Natural killer cell (primary cell): ENCODE measurements around the gene DUSP5. TPM values are rescaled to one million over a fixed set of nuclear protein-coding genes. Genes with fewer than 3 reads are reported as not detected.

Experiments used
- ATAC-seq, 3 donors: fragments of 150-1000 bp in 2 of 3; fragments of 200-7000 bp in 1 of 3; cut with Tn5 transposase; 1 replicate in 1 of 3; 2 replicates in 2 of 3; pipeline ENCODE4 v1.10.0; 2021; ENCODE audit warnings: mild to moderate bottlenecking in 2 of 3, moderate library complexity in 2 of 3
- DNase-seq, 2 donors: peaks; one replicate each; pipeline versions ENCODE4 v3.0.0 to v3.0.0-alpha.2; 2013 to 2021; ENCODE audit warnings: mixed read lengths in 1 of 2
- H3K27ac ChIP-seq: one replicate; pipeline ENCODE4 v1.5.1; 2013; ENCODE audit warnings: mild to moderate bottlenecking, low read length
- H3K27me3 ChIP-seq: one replicate; pipeline ENCODE4 v1.6.1; 2013; ENCODE audit warnings: low read length; ENCODE audit not compliant: control insufficient read depth, insufficient read depth
- H3K36me3 ChIP-seq: one replicate; pipeline ENCODE4 v1.6.1; 2013; ENCODE audit warnings: low read length; ENCODE audit not compliant: control insufficient read depth, insufficient read depth
- H3K4me1 ChIP-seq: one replicate; pipeline ENCODE4 v1.6.1; 2013; ENCODE audit warnings: low read length; ENCODE audit not compliant: control insufficient read depth, insufficient read depth
- H3K4me3 ChIP-seq: one replicate; pipeline ENCODE4 v1.5.1; 2013; ENCODE audit warnings: low read length
- H3K9me3 ChIP-seq: one replicate; pipeline ENCODE4 v1.6.1; 2013; ENCODE audit warnings: low read length; ENCODE audit not compliant: control insufficient read depth, insufficient read depth
- H3K27ac Mint-ChIP-seq, 2 donors: one replicate each; pipeline ENCODE4 v1.8.0; 2022; ENCODE audit warnings: mild to moderate bottlenecking in 2 of 2, mixed read lengths in 2 of 2, moderate library complexity in 1 of 2
- H3K27me3 Mint-ChIP-seq, 2 donors: one replicate each; pipeline ENCODE4 v1.8.0; 2022; ENCODE audit warnings: low read depth in 2 of 2, mixed read lengths in 2 of 2
- H3K36me3 Mint-ChIP-seq: one replicate; pipeline ENCODE4 v1.8.0; 2022; ENCODE audit warnings: mixed read lengths
- H3K4me1 Mint-ChIP-seq, 2 donors: one replicate each; pipeline ENCODE4 v1.8.0; 2022; ENCODE audit warnings: mixed read lengths in 2 of 2
- H3K4me3 Mint-ChIP-seq: one replicate; pipeline ENCODE4 v1.8.0; 2022; ENCODE audit warnings: mild to moderate bottlenecking, moderate library complexity, mixed read lengths
- H3K9me3 Mint-ChIP-seq, 2 donors: one replicate each; pipeline ENCODE4 v1.8.0; 2022; ENCODE audit warnings: mixed read lengths in 2 of 2
- WGBS: methylation state at CpG from one replicate; pipeline ENCODE4 v1.1.7; 2013; ENCODE audit warnings: missing lambda C conversion rate; ENCODE audit not compliant: insufficient coverage; 5-methylcytosine and 5-hydroxymethylcytosine counted together
- intact Hi-C: fragments of 100-400 bp; cut with micrococcal nuclease; formaldehyde crosslinking; loops from one replicate; pipeline ENCODE4 v1.14.2; 2022
- total RNA-seq, 4 donors: library from RNA; stranded (reverse); fragments of 120-200 nt in 1 of 4; gene quantifications; one replicate each; pipeline versions ENCODE4 v1.2.3 to v1.2.4, GENCODE V29; 2013 to 2022
- TF ChIP-seq, protein P1 (sequence below): fragments of 200-600 bp; IDR thresholded peaks from one replicate; pipeline ENCODE4 v1.8.0; 2022; ENCODE audit warnings: antibody characterized with exemption

DUSP5 gene
- total RNA-seq, 3 donors from 2014 or later (not counting 1 experiment from before 2014, with no cell fraction given), result 56.3 to 98.9 (median 69.6) TPM

DNA sequence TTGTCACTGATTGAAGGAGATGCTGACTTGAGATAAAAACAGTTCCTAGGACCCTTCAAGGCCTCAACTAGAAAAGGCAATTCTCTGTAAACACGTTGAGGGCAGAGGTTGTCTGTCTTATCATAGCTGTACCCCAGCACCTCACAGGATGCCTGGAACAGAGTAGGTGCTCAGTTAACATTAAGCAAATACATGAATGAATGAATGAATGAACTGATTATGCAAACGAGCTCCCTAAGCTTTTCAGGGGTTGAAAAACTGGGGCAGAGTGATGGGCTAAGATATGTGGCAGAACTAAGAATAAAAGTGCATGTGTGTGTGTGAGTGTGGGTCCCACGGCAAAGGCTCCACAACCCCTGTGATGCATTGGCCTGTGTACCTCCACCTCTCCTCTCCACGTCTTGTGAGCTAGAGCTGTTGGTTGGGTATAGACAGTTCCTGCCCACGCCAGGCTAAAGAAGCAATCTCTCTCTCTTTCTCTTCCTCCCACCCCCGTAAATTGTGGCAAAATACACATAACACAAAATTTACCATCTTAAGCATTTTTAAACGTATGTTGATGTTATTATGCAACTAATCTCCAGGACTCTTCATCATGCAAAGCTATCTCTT lies 48.9 kb downstream of the DUSP5 start:
- H3K27ac Mint-ChIP-seq, result no peak overlapping the region
- DNase-seq, result no peak
- 89% methylated on average over 2 of the region's 7 CpGs for WGBS

GRCh38 chr10:110547139-110547761 lies 49.5 kb downstream of the DUSP5 start:
- Histone ChIP-seq H3K36me3 (no peaks in the 10 kb centered on the region), H3K9me3 (no peaks in the 10 kb centered on the region), H3K4me1 (no peaks in the 10 kb centered on the region), H3K27ac (no peak overlapping the region), H3K4me3 (no peak overlapping the region), H3K27me3 (peaks cover 5% of the 10 kb centered on the region)
- H3K4me1 Mint-ChIP-seq, result peaks cover 4 to 8% of the 10 kb centered on the region in 2 donors
- intact Hi-C loops, result loop anchor here (1.0 to 5.0 kb wide), 3 partner anchors 193 to 410 kb away; no protein-coding TSS in a partner anchor
- H3K9me3 Mint-ChIP-seq, result no peaks in the 10 kb centered on the region
- H3K27me3 Mint-ChIP-seq, result peaks cover 6 to 42% of the 10 kb centered on the region in 2 donors
- TF ChIP-seq, protein P1, sequence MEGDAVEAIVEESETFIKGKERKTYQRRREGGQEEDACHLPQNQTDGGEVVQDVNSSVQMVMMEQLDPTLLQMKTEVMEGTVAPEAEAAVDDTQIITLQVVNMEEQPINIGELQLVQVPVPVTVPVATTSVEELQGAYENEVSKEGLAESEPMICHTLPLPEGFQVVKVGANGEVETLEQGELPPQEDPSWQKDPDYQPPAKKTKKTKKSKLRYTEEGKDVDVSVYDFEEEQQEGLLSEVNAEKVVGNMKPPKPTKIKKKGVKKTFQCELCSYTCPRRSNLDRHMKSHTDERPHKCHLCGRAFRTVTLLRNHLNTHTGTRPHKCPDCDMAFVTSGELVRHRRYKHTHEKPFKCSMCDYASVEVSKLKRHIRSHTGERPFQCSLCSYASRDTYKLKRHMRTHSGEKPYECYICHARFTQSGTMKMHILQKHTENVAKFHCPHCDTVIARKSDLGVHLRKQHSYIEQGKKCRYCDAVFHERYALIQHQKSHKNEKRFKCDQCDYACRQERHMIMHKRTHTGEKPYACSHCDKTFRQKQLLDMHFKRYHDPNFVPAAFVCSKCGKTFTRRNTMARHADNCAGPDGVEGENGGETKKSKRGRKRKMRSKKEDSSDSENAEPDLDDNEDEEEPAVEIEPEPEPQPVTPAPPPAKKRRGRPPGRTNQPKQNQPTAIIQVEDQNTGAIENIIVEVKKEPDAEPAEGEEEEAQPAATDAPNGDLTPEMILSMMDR, result peak; percentile 90
- H3K4me3 Mint-ChIP-seq, result no peak overlapping the region
- no peak overlapping the region for H3K27ac Mint-ChIP-seq
- ATAC-seq, result peak; percentile 71 to 91 (median 78)
- H3K36me3 Mint-ChIP-seq, result no peaks in the 10 kb centered on the region
- 0% methylated on average over 4 of the region's 8 CpGs for WGBS
- peak in 1 of 2 donors; percentile 79 for DNase-seq

More for the DNA sequence above, 48.9 kb downstream of the DUSP5 start:
- Mint-ChIP-seq H3K9me3 (no peaks in the 10 kb centered on the region), H3K36me3 (no peaks in the 10 kb centered on the region), H3K4me3 (no peak overlapping the region), H3K4me1 (peaks cover 4 to 8% of the 10 kb centered on the region in 2 donors), H3K27me3 (peaks cover 2 to 36% of the 10 kb centered on the region in 2 donors)
- Histone ChIP-seq H3K4me3 (no peak overlapping the region), H3K27me3 (peaks cover 5% of the 10 kb centered on the region), H3K9me3 (no peaks in the 10 kb centered on the region), H3K4me1 (no peaks in the 10 kb centered on the region), H3K27ac (no peak overlapping the region), H3K36me3 (no peaks in the 10 kb centered on the region)
- TF ChIP-seq, protein P1, result no peak
- intact Hi-C loops, result loop anchor here (1.0 to 5.0 kb wide), 3 partner anchors 192 to 409 kb away; no protein-coding TSS in a partner anchor
- no peak for ATAC-seq

DNA sequence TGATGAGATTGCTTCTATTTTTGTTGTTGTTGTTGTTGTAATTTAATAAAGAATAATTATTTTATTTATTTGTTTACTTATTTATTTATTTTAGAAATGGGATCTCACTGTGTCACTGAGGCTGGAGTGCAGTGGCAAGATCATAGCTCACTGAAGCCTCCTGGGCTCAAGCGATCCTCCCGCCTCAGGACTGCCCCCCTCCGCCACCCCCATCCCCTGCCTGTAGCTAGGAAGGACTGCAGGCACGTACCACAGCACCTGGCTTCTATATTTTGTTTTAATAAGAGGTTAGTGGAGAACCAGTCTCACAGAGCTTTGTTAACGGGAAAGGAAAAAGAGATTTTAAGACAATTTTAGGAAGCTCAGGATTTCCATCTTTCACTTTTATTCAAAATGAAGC lies 50.3 kb downstream of the DUSP5 start:
- H3K9me3 ChIP-seq, result no peaks in the 10 kb centered on the region
- DNase-seq (no peak), ATAC-seq (no peak)
- H3K36me3 Mint-ChIP-seq, result no peaks in the 10 kb centered on the region
- H3K27ac ChIP-seq, result no peak overlapping the region
- TF ChIP-seq, protein P1, result no peak
- peaks cover 5% of the 10 kb centered on the region for H3K27me3 ChIP-seq
- no peak overlapping the region for H3K4me3 ChIP-seq
- no peak overlapping the region for H3K4me3 Mint-ChIP-seq
- no peaks in the 10 kb centered on the region for H3K4me1 ChIP-seq
- intact Hi-C loops, result loop anchor here (5.0 kb wide), 1 partner anchor 411 kb away; no protein-coding TSS in a partner anchor
- peaks cover 4 to 8% of the 10 kb centered on the region in 2 donors for H3K4me1 Mint-ChIP-seq
- H3K27me3 Mint-ChIP-seq, result peaks cover 6 to 42% of the 10 kb centered on the region in 2 donors
- H3K27ac Mint-ChIP-seq, result no peak overlapping the region
- H3K36me3 ChIP-seq, result no peaks in the 10 kb centered on the region
- 71% methylated on average over 3 of the region's 5 CpGs for WGBS
- H3K9me3 Mint-ChIP-seq, result no peaks in the 10 kb centered on the region
